OCI-LY3 (cell line): Measurements from ENCODE around the gene CDA.

Experiments
- H2AFZ ChIP-seq: fragments of 200-600, 300-600 bp; shearing (Covaris generic); 2 replicates; pipeline ENCODE4 v1.6.0; 2014; ENCODE audit warnings: antibody characterized with exemption, low read depth, low read length
- H3K27ac ChIP-seq: fragments of 200-600, 300-600 bp; sonication (generic); 2 replicates; pipeline ENCODE4 v1.5.1; 2014; ENCODE audit warnings: mild to moderate bottlenecking, low read length, moderate library complexity, mixed read lengths
- H3K27me3 ChIP-seq: fragments of 200-600, 300-600 bp; sonication (generic); 2 replicates; pipeline ENCODE4 v1.6.1; 2014; ENCODE audit warnings: low read depth, low read length, mixed read lengths
- H3K36me3 ChIP-seq: fragments of 200-600, 300-600 bp; sonication (generic); replicated peaks from 2 replicates; pipeline ENCODE3; 2014; ENCODE audit warnings: low read depth, low read length, mixed read lengths
- H3K4me1 ChIP-seq: fragments of 300-600, 200-600 bp; sonication (generic); 2 replicates; pipeline ENCODE4 v1.6.1; 2014; ENCODE audit warnings: low read length, mixed read lengths
- H3K4me2 ChIP-seq: fragments of 200-600, 300-600 bp; sonication (generic); 2 replicates; pipeline ENCODE4 v1.6.1; 2014; ENCODE audit warnings: low read length, mixed read lengths
- H3K4me3 ChIP-seq: fragments of 300-600, 200-600 bp; sonication (generic); 2 replicates; pipeline ENCODE4 v1.5.1; 2014; ENCODE audit warnings: antibody characterized with exemption, mild to moderate bottlenecking, low read length, moderate library complexity
- H3K79me2 ChIP-seq: fragments of 300-600, 200-600 bp; shearing (Covaris generic); 2 replicates; pipeline ENCODE4 v1.6.1; 2014; ENCODE audit warnings: mild to moderate bottlenecking, low read length, mixed read lengths
- H3K9ac ChIP-seq: fragments of 300-600, 200-600 bp; shearing (Covaris generic); 2 replicates; pipeline ENCODE4 v1.6.0; 2014; ENCODE audit warnings: mild to moderate bottlenecking, low read length, moderate library complexity
- H3K9me3 ChIP-seq: fragments of 200-600, 300-600 bp; shearing (Covaris generic); 2 replicates; pipeline ENCODE4 v1.6.1; 2014; ENCODE audit warnings: low read length, mixed read lengths; ENCODE audit not compliant: insufficient read depth
- H4K20me1 ChIP-seq: fragments of 200-600, 300-600 bp; sonication (generic); 2 replicates; pipeline ENCODE4 v1.6.1; 2016; ENCODE audit warnings: low read length, mixed read lengths; ENCODE audit not compliant: insufficient read depth
- CTCF ChIP-seq: fragments of 200-600, 300-600 bp; sonication (generic); IDR thresholded peaks from 2 replicates; pipeline ENCODE4 v1.5.1; 2014; ENCODE audit warnings: antibody characterized with exemption, low read length, low read depth
- EZH2phosphoT487 ChIP-seq: fragments of 200-600 bp; shearing (Covaris generic); IDR thresholded peaks from 2 replicates; pipeline ENCODE4 v1.6.1; 2018; ENCODE audit warnings: antibody characterized with exemption, mixed run types, low read depth

CDA gene

DNA sequence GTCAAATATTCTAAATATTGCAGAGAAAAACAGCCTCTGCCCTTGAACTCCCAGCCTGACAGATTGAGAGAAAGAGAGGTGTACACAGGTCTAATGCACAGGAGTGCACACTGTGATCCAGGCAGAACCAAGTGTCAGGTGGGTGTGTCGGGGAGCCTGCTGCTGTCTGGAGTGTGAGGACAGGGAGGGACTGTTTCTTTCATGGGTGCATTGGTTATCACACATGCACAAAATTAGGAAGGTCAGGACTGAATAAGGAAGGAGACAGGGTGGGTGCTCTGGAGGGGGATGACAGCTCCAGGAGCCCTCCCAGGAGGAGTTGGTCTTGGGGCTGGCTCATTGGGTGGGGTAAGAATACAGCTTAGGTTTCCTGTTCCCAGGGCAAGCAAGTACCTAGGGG, 31.1 kb downstream of the CDA start:
- peaks cover 5% of the 10 kb centered on the region; the same call in 1 of the 2 replicates for H3K4me1 ChIP-seq
- H3K9ac ChIP-seq: no peak overlapping the region
- no peaks in the 10 kb centered on the region for H4K20me1 ChIP-seq
- no peaks in the 10 kb centered on the region for H3K79me2 ChIP-seq
- H3K27ac ChIP-seq: no peak overlapping the region
- TF ChIP-seq CTCF (no peak), EZH2phosphoT487 (no peak)
- H3K36me3 ChIP-seq: no peaks in the 10 kb centered on the region
- no peak overlapping the region for H3K4me2 ChIP-seq
- no peak overlapping the region for H2AFZ ChIP-seq
- no peaks in the 10 kb centered on the region for H3K9me3 ChIP-seq
- H3K27me3 ChIP-seq: no peaks in the 10 kb centered on the region
- no peak overlapping the region for H3K4me3 ChIP-seq

DNA sequence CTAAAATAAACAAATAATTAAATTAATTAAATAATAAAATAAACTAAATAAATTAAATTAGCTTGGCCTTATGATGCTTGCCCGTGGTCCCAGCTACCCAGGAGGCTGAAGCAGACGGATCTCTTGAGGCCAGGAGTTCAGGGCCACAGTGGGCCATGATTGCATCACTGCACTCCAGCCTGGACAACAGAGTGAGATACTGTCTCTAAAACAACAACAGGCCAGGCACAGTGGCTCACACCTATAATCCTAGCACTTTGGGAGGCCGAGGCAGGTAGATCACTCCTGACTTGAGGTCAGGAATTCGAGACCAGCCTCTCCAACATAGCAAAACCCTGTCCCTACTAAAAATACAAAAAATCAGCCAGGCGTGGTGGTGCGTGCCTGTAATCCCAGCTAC, 32.1 kb downstream of the CDA start:
- Histone ChIP-seq H3K9ac (no peak overlapping the region), H3K9me3 (no peaks in the 10 kb centered on the region), H4K20me1 (no peaks in the 10 kb centered on the region), H3K4me2 (no peak overlapping the region), H3K36me3 (no peaks in the 10 kb centered on the region), H2AFZ (no peak overlapping the region), H3K4me1 (peaks cover 5% of the 10 kb centered on the region; the same call in 1 of the 2 replicates), H3K4me3 (no peak overlapping the region), H3K27me3 (no peaks in the 10 kb centered on the region), H3K27ac (no peak overlapping the region), H3K79me2 (no peaks in the 10 kb centered on the region)
- TF ChIP-seq EZH2phosphoT487: no peak

DNA sequence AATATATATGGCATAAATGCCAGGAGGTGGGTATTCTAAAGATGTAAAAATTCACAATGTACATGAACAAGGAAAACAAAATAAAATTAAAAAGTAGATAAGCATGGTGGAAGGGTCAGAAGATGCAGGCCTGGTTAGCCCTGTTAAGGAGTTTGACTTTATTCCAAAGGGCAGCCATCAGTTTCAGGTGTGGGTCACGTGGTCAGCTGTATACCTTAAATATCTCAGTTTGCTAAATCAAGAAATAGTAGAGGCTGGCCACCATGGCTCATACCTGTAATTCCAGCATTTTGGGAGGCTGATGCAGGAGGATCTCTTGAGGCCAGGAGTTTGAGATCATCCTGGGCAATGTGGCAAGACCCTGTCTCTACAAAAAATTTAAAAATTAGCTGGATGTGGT, 35.8 kb downstream of the CDA start:
- TF ChIP-seq EZH2phosphoT487 (no peak), CTCF (no peak)
- H3K9ac ChIP-seq: no peak overlapping the region
- H2AFZ ChIP-seq: no peak overlapping the region
- H4K20me1 ChIP-seq: no peaks in the 10 kb centered on the region
- 0 out of 2 replicates have a peak, but pooled peaks cover 6% of the 10 kb centered on the region for H3K27me3 ChIP-seq
- H3K4me3 ChIP-seq: no peak overlapping the region
- H3K4me2 ChIP-seq: no peak overlapping the region
- H3K79me2 ChIP-seq: no peaks in the 10 kb centered on the region
- no peaks in the 10 kb centered on the region for H3K9me3 ChIP-seq
- H3K36me3 ChIP-seq: no peaks in the 10 kb centered on the region
- no peak overlapping the region for H3K27ac ChIP-seq
- H3K4me1 ChIP-seq: no peaks in the 10 kb centered on the region

GRCh38 chr1:20625176-20626097, 36.5 kb downstream of the CDA start:
- H3K4me3 ChIP-seq: no peak overlapping the region
- no peak overlapping the region for H3K27ac ChIP-seq
- no peaks in the 10 kb centered on the region for H4K20me1 ChIP-seq
- no peak overlapping the region for H3K4me2 ChIP-seq
- no peak for TF ChIP-seq CTCF
- TF ChIP-seq EZH2phosphoT487: no peak
- no peaks in the 10 kb centered on the region for H3K79me2 ChIP-seq
- H3K9me3 ChIP-seq: no peaks in the 10 kb centered on the region
- H3K9ac ChIP-seq: no peak overlapping the region
- no peaks in the 10 kb centered on the region for H3K36me3 ChIP-seq
- H3K4me1 ChIP-seq: no peaks in the 10 kb centered on the region
- 0 out of 2 replicates have a peak, but pooled peaks cover 6% of the 10 kb centered on the region for H3K27me3 ChIP-seq
- H2AFZ ChIP-seq: no peak overlapping the region
